NCI-H2171 treated with DMSO at 0.1 percent for 48 hours (cell line): ENCODE measurements around the gene ZNF69.
"Not testable (repeated sequence)": the region's sequence is repeated elsewhere in the genome, so short reads cannot be mapped to it uniquely, and the experiment has no call there.

Source experiments
- DNase-seq: peaks from one replicate; lab custom pipeline; 2025; lab: John Stamatoyannopoulos, UW

The ZNF69 gene

GRCh38 chr19:11887611-11888531 is at the start of gene ZNF69:
Gene ZNF69, plus strand, starts transcription at chr19:11887782. Its CDS starts 142 bp downstream, at chr19:11887924.
- DNase-seq: no peak

GRCh38 chr19:11843722-11844121 is 43.9 kb upstream of the ZNF69 start:
- DNase-seq: no peak

GRCh38 chr19:11847615-11848014 is 40.0 kb upstream of the ZNF69 start:
- DNase-seq: not testable (repeated sequence)

GRCh38 chr19:11848200-11848593 is 39.4 kb upstream of the ZNF69 start:
- DNase-seq: no peak

- peak; percentile 4 for DNase-seq
These were observed 38.8 kb upstream of the ZNF69 start, which contains the start of gene ZNF439 for GRCh38 chr19:11848594-11849469. Gene ZNF439, plus strand, starts transcription at chr19:11848726. Its CDS starts 142 bp downstream, at chr19:11848868.

- DNase-seq: not testable (repeated sequence)
These were observed 37.3 kb upstream of the ZNF69 start for GRCh38 chr19:11850289-11850688.

GRCh38 chr19:11853358-11853757 is 34.2 kb upstream of the ZNF69 start:
- DNase-seq: no peak

GRCh38 chr19:11856596-11857250 is 30.9 kb upstream of the ZNF69 start:
- DNase-seq: no peak

GRCh38 chr19:11860721-11861120 is 26.9 kb upstream of the ZNF69 start:
- no peak for DNase-seq

GRCh38 chr19:11861301-11861700 is 26.3 kb upstream of the ZNF69 start:
- no peak for DNase-seq

GRCh38 chr19:11867766-11868165 is 19.8 kb upstream of the ZNF69 start:
- not testable (repeated sequence) for DNase-seq

- no peak for DNase-seq
These were observed 19.4 kb upstream of the ZNF69 start for GRCh38 chr19:11868188-11868587.

- no peak for DNase-seq
These were observed 15.0 kb upstream of the ZNF69 start for GRCh38 chr19:11872624-11873023.

GRCh38 chr19:11873762-11874161 is 13.8 kb upstream of the ZNF69 start:
- DNase-seq: no peak

GRCh38 chr19:11879687-11880266 is 7.8 kb upstream of the ZNF69 start:
- not testable (repeated sequence) for DNase-seq

GRCh38 chr19:11880598-11880997 is 7.0 kb upstream of the ZNF69 start:
- DNase-seq: no peak

- DNase-seq: peak; percentile 24
These were observed 6.3 kb upstream of the ZNF69 start for GRCh38 chr19:11881151-11881800.

- DNase-seq: no peak
These were observed 5.0 kb upstream of the ZNF69 start for GRCh38 chr19:11882606-11883005.

GRCh38 chr19:11887234-11887610 is 360 bp upstream of the ZNF69 start:
- DNase-seq: no peak

- DNase-seq: not testable (repeated sequence)
These were observed 2.3 kb downstream of the ZNF69 start for GRCh38 chr19:11889901-11890300.

GRCh38 chr19:11890634-11891033 is 3.1 kb downstream of the ZNF69 start:
- no peak for DNase-seq
